HG03342 (cell line): ENCODE results near the gene EFCAB8.

ENCODE experiments used
- ATAC-seq: cut with Tn5 transposase; IDR thresholded peaks from one replicate; pipeline ENCODE4 v1.9.1; 2021; ENCODE audit warnings: mild to moderate bottlenecking, moderate library complexity; ENCODE audit not compliant: unreplicated experiment

Gene EFCAB8

GRCh38 chr20:33005908-33006775 is 147.4 kb downstream of the EFCAB8 start:
- ATAC-seq: no peak

- ATAC-seq: no peak
These were observed 148.2 kb downstream of the EFCAB8 start for GRCh38 chr20:33006776-33007375.

- no peak for ATAC-seq
These were observed 148.9 kb downstream of the EFCAB8 start, which contains the start of gene BPIFB2 for GRCh38 chr20:33007376-33008335. BPIFB2 (plus strand) TSS chr20:33007704; CDS start chr20:33008575, 871 bp downstream.

- ATAC-seq: no peak
These were observed 149.9 kb downstream of the EFCAB8 start for GRCh38 chr20:33008336-33009213.

- ATAC-seq: no peak
These were observed 150.8 kb downstream of the EFCAB8 start for GRCh38 chr20:33009214-33010132.

GRCh38 chr20:33010133-33010504 is 151.4 kb downstream of the EFCAB8 start:
- ATAC-seq: no peak

- ATAC-seq: no peak
These were observed 152.1 kb downstream of the EFCAB8 start for GRCh38 chr20:33010674-33011449.
